Stimulated activated CD4-positive, alpha-beta T cell treated with anti-CD3 and anti-CD28 coated beads, Interleukin-4, amount 100 ng/mL, for 4 hours (primary cell): Measurements from ENCODE around the gene SLC13A3.
"Not testable (repeated sequence)": the region's sequence is repeated elsewhere in the genome, so short reads cannot be mapped to it uniquely, and the experiment has no call there.

ENCODE experiments used
- DNase-seq, 2 experiments: peaks; one replicate each; pipeline ENCODE4 v3.0.0-alpha.2; 2020

SLC13A3 gene

GRCh38 chr20:46681032-46681854 lies 30.0 kb upstream of the SLC13A3 start:
- DNase-seq: peak; percentile 51 to 59

GRCh38 chr20:46680684-46681031 lies 29.4 kb upstream of the SLC13A3 start:
- no peak for DNase-seq

DNA sequence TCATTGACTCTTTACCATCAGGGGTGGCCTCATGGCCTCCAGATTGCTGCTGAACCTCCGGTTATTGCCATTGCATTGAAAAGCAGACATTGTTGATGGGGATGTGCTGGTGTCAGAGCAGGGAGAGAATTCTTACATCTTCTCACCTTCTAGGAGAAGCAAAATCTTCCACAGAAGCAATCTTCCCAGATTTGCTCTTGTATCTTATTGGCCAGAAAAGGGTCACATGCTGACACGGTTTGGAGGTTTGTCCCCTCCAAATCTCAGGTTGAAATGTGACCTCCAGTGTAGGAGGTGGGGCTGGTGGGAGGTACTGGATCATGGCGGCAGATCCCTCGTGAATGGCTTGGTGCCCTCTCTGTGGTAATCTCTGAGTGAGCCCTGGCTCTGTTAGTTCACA lies 27.3 kb upstream of the SLC13A3 start:
- DNase-seq: no peak

- DNase-seq: no peak
Measured at GRCh38 chr20:46677608-46678007, 26.3 kb upstream of the SLC13A3 start.

GRCh38 chr20:46676649-46677316 lies 25.5 kb upstream of the SLC13A3 start:
- not testable (repeated sequence) for DNase-seq

DNA sequence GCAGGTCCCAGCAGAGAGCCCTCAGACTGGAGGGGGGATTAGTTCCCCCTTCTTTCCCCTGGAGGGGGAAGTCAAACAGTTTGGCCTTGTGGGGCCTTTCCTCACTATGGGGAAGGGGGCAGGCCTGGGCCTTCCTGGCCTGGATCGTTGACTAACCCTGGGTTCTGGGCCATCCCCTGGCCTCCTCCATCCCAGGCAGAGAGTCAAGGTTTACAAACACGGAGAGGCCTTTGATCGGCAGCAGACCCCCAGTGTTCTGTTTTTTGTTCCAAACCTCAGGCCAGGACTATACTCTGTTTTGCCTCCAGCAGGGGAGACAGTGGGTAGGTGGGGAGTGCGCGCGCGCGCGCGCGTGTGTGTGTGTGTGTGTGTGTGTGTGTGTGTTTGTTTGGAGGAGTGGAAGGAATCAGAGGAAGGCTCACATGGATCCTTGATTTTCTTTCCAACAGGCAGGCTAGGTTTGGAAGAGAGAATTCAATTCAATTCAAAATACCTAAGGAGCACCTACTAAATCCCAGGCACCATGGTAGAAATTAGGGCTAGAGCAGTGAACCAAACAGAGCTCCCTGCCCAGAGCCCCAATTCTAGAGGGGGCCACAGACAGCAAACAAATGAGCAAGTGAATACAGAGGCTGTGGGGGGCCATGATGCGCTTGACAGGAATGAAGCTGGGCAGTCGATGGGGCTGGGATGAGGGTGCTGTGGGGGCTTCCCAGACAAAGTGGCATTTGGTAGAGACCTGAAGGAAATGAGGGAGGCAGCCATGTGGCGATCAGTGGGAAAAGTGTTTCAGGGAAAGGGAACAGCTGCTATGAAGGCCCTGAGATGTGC lies 23.2 kb upstream of the SLC13A3 start:
- no peak for DNase-seq

DNA sequence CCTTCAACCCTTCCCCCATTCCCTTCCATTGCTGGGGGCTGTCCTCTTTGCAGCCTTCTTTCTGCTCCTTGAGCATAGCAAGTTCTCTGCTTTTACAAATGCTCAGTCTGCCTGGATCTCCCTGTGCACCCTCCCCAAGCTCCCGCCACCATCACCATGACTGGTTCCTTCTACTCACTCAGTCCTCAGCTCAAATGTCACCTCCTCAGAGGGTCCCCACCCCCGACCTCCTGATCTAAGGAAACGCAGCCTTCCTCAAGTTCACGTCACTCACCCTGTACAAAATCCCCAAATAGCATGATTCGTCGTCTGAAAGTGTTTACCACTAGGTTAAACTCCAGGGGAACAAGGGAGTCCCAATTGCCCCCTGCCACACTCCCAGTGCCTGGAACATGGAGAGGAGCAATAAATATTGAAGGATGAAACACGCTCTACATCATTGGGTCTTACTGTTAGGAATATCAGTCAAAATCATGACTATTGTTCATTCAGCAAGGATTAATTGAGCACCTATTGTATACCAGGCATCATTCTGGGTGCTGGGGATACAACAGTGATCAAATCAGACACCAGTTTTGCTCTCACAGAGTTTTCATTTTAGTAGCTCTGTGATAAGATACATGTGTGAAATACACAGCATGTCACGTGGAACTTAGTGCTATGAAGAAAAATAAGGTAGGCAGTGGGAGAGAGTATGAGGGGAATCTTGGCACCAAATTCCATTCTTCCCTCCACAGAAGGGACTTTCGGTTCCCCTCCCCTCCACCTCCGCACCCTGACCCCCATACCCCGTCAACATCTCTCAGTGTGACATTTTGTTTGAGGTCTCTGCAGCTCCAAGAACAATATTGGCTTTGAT lies 22.4 kb upstream of the SLC13A3 start:
- DNase-seq: no peak

- no peak for DNase-seq
Measured at GRCh38 chr20:46672543-46673148, 21.4 kb upstream of the SLC13A3 start.

DNA sequence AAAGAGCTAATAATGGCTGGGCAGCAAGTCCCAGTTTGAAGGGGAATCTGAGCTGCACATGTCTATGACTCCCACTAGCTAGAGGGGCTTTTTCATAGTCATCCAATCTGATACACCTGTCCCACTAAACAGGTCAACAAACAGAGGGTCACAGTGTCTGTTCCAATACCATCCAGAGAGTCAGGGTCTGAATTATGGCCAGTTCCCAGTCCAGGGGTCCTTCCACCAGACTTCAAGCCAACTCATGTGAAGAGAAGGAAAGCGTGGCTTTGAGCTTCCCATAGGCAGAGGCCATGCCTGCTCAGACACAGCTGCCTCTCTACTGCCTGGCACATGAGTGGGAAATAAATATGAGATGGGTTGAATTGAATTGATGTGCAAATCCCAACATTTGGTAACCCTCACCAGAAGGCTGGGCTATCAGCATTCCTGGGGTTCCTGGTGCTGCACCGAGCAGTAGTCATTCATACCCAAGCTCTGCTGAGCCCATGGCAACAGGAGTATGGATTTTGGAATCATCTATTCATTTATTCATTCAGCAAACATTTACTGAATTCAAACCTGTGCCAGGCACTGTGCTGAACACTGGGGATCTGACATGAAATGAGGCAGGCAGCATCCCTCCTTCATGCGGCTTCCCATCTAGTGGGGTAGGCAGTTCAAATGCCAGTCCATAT lies 20.7 kb upstream of the SLC13A3 start:
- no peak for DNase-seq

GRCh38 chr20:46670585-46671584 lies 19.6 kb upstream of the SLC13A3 start:
- DNase-seq: no peak

- DNase-seq: no peak
Measured at GRCh38 chr20:46670228-46670584, 18.9 kb upstream of the SLC13A3 start.

GRCh38 chr20:46666818-46667515 lies 15.7 kb upstream of the SLC13A3 start:
- no peak for DNase-seq

DNA sequence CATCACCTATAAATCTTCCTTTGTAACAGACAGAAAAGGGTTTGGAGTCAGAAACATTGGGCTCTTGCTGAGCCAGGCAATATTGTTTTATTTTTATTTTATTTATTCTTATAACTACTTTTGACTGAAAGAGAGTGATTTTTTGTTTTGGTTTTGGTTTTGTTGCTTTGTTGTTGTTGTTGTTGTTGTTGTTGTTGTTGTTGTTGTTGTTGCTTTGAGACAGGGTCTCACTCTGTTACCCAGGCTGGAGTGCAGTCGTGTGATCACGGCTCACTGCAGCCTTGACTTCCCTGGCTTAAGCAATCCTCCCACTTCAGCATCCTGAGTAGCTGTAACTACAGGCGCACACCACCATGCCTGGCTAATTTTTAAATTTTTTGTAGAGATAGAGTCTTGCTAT lies 15.0 kb upstream of the SLC13A3 start:
- DNase-seq: no peak

GRCh38 chr20:46665602-46666001 lies 14.3 kb upstream of the SLC13A3 start:
- no peak for DNase-seq

DNA sequence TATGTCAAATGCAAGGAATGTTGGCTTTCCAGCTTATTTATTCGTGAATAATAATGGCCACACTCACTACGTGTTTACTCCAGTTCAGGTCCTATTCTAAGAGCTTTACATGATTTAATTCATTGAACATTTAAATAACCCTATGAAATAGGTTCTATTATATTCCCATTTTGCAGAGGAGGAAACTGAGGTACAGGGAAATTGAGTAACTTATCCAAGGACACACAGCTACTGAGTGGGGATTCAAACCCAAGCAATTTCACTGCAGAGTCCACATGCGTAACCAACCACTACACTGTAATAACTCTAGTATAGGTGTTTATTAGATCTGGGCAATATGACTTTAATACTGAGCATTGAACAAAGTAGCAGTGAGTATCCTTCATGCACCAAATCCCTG lies 12.3 kb upstream of the SLC13A3 start:
- DNase-seq: no peak

DNA sequence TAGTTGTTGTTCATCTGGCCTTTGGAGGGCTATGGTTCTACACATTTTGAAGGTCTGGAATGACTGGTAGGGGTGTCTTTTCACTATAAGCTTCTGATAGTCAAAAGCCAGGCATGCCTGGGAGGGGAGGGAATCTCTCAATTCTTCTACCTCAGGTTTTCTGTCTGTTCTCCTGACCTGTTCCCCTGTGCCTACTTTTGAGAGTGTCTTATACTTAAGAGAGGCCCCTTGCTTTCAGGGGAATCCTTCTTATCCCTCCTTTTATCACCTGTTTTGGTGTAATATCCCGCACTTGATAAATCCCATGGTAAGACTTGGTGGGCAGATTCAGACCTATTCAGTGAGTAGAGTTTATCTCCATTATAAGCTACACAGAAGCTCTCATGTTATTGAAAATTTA lies 10.4 kb upstream of the SLC13A3 start:
- no peak for DNase-seq

DNA sequence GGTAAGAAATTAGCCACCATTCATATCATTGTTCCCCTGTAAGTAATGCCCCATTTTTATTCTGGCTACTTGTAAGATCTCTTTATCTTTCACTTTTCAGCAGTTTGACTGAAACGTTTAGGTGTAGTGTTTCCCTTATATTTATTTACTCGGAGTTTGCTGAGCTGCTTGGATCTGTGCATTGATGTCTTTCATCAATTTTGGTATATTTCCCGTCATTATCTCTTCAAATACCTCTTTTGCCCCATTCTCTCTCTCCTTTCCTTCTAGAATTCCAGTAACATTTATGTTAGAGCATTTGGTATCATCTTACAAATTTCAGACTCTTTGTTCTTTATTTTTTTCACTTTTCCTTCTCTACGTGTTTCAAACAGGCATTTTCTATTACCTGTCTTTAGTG lies 9.2 kb upstream of the SLC13A3 start:
- DNase-seq: no peak

- DNase-seq: no peak
Measured at GRCh38 chr20:46657618-46658017, 6.4 kb upstream of the SLC13A3 start.

GRCh38 chr20:46657137-46657536 lies 5.9 kb upstream of the SLC13A3 start:
- DNase-seq: no peak

DNA sequence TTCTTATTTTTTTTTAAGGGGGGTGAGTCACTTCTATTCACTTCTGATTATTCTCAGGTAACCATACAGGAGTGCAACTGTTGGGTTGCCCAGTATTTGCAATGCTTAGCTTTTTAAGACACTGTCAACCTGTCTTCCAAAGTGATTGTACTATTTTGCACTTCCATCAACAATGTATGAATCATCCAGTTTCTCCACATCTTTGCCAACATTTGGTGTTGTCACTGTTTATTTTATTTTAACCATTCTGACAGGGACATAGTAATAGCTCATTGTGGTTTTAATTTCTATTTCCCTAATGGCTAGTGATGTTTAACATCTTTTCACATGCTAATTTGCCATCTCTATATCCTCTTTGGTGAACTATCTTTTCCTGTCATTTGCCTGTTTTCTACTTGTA lies 1.4 kb upstream of the SLC13A3 start:
- no peak for DNase-seq
